Cardiac muscle cell (in vitro differentiated cells and primary cell): ENCODE data around the gene INTS7. TPM values are rescaled to one million over a fixed set of nuclear protein-coding genes. Genes with fewer than 3 reads are reported as not detected.

Experiments used
- DNase-seq, 2 donors: peaks; one replicate each; pipeline versions ENCODE4 v3.0.0 to v3.0.0-alpha.2; 2010 to 2017; ENCODE audit warnings: low read depth in 1 of 2, low spot score in 1 of 2
- H3K27ac ChIP-seq: fragments of 200-600 bp; sonication (generic); 2 replicates; pipeline ENCODE4 v1.5.1; 2016
- H3K27me3 ChIP-seq: fragments of 200-600 bp; sonication (generic); 2 replicates; pipeline ENCODE4 v1.6.0; 2016; ENCODE audit warnings: control low read depth
- H3K36me3 ChIP-seq: fragments of 200-600 bp; sonication (generic); 2 replicates; pipeline ENCODE4 v1.5.1; 2016; ENCODE audit warnings: control low read depth
- H3K4me1 ChIP-seq: fragments of 200-600 bp; sonication (generic); 2 replicates; pipeline ENCODE4 v1.8.1; 2017; ENCODE audit warnings: low read depth, mild to moderate bottlenecking, mixed run types
- H3K4me3 ChIP-seq: fragments of 200-600 bp; sonication (generic); 2 replicates; pipeline ENCODE4 v1.5.1; 2016; ENCODE audit warnings: mild to moderate bottlenecking
- H3K9me3 ChIP-seq: fragments of 200-600 bp; sonication (generic); 2 replicates; pipeline ENCODE4 v1.5.1; 2017; ENCODE audit warnings: low read depth, mild to moderate bottlenecking, control low read depth
- polyA plus RNA-seq: library from polyadenylated mRNA; unstranded; fragments of >200 nt; fragmentation: Nextera tagmentation; extraction: Ambion mirVana; gene quantifications from 2 replicates; pipeline ENCODE4 v1.2.1, GENCODE V29; 2016
- total RNA-seq: library from RNA; depleted of rRNA; stranded (reverse); fragments of >200 nt; gene quantifications from 2 replicates; pipeline ENCODE4 v1.2.3, GENCODE V29; 2016
- TF ChIP-seq, protein P1 (sequence below): IDR thresholded peaks from 2 replicates; pipeline ENCODE4 v1.5.1; 2012; ENCODE audit warnings: low read depth, mild to moderate bottlenecking, low read length

Gene INTS7
- total and polyA plus RNA-seq, 2 experiments from 2014 or later, result 5.6 to 11.3 TPM

DNA sequence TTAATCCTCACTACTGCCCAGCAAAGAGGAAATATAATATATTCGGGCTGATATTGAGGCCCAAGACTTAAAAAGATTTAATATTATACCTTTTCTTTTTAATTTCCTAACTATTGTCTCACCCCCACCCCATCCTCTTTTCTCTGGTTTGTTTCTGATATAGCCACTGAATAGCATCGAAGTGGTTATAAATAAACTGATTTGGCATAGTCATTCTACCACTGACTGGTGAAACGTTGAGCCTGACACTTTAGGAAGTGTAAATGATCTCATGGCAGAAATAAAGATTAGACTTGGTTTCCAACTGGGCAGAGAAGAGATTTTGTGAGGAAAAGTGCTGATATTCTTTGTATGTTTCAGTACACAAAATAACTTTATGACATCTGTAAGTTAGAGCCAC is 39.5 kb upstream of the INTS7 start:
- TF ChIP-seq, protein P1, sequence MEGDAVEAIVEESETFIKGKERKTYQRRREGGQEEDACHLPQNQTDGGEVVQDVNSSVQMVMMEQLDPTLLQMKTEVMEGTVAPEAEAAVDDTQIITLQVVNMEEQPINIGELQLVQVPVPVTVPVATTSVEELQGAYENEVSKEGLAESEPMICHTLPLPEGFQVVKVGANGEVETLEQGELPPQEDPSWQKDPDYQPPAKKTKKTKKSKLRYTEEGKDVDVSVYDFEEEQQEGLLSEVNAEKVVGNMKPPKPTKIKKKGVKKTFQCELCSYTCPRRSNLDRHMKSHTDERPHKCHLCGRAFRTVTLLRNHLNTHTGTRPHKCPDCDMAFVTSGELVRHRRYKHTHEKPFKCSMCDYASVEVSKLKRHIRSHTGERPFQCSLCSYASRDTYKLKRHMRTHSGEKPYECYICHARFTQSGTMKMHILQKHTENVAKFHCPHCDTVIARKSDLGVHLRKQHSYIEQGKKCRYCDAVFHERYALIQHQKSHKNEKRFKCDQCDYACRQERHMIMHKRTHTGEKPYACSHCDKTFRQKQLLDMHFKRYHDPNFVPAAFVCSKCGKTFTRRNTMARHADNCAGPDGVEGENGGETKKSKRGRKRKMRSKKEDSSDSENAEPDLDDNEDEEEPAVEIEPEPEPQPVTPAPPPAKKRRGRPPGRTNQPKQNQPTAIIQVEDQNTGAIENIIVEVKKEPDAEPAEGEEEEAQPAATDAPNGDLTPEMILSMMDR, result no peak
- no peak for DNase-seq
- Histone ChIP-seq H3K4me1 (peaks cover 15% of the 10 kb centered on the region), H3K27me3 (no peaks in the 10 kb centered on the region), H3K4me3 (no peak overlapping the region), H3K36me3 (no peaks in the 10 kb centered on the region), H3K9me3 (no peaks in the 10 kb centered on the region), H3K27ac (peak overlapping the region; percentile 59)

- H3K9me3 ChIP-seq, result no peaks in the 10 kb centered on the region
- no peaks in the 10 kb centered on the region for H3K27me3 ChIP-seq
- peak in 1 of 2 donors; percentile 11 for DNase-seq
- peak overlapping the region; percentile 59 for H3K27ac ChIP-seq
- no peaks in the 10 kb centered on the region for H3K36me3 ChIP-seq
- H3K4me1 ChIP-seq, result peaks cover 15% of the 10 kb centered on the region
- TF ChIP-seq, protein P1, result no peak
- H3K4me3 ChIP-seq, result no peak overlapping the region
Measured at GRCh38 chr1:212074313-212074712, 39.0 kb upstream of the INTS7 start.

- Histone ChIP-seq H3K4me1 (peaks cover 15% of the 10 kb centered on the region), H3K9me3 (no peaks in the 10 kb centered on the region), H3K27ac (no peak overlapping the region), H3K4me3 (no peak overlapping the region), H3K27me3 (no peaks in the 10 kb centered on the region), H3K36me3 (no peaks in the 10 kb centered on the region)
- TF ChIP-seq, protein P1, result no peak
- no peak for DNase-seq
Measured at GRCh38 chr1:212073490-212073889, 38.1 kb upstream of the INTS7 start.

DNA sequence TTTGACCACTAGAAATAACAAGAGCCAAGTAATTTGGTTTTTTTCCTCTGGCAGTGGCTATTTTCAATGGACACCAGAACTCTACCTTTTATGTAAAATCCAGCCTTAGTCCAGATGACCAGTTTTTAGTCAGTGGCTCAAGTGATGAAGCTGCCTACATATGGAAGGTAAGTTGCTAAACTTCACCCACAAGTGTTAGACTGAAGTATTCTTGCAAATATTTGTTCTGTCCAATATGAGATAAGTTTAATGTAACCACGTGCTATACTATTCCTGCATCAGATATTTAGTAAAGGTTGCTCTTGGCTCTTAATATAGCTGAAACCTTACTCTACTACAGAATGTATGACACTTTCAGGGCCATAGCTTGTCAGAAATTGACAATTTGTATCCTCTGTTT is 36.7 kb upstream of the INTS7 start:
- TF ChIP-seq, protein P1, result no peak
- peaks cover 15% of the 10 kb centered on the region for H3K4me1 ChIP-seq
- no peaks in the 10 kb centered on the region for H3K9me3 ChIP-seq
- DNase-seq, result no peak
- no peak overlapping the region for H3K4me3 ChIP-seq
- H3K27ac ChIP-seq, result no peak overlapping the region
- H3K27me3 ChIP-seq, result no peaks in the 10 kb centered on the region
- H3K36me3 ChIP-seq, result no peaks in the 10 kb centered on the region

DNA sequence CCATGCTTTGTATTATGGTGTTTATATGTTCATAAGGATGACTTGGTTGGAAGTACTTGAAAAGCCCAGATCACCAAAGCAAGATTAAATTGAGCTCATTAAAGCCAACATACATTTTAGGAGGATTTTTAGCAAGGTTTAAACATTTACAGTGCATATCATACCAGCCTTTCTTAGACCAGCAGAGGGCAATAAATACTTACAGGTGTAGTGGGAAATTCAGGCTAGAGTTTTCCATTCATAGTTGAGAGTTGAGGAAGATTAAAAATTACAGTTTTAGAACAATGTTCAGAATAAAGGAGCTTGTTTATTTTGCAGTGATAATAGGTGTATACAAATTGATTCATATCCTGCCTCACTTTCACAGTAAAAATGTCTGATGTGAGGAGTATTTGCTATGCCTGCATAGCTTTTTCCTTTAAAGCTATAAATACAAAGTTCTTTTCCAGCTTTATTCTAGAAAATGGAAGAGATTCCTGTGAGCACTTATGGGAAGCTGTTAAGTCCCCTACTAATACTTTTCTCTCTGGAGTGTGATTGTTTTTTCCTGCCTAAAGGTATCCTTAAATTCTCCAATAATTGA is 35.5 kb upstream of the INTS7 start:
- H3K36me3 ChIP-seq, result no peaks in the 10 kb centered on the region
- H3K4me3 ChIP-seq, result no peak overlapping the region
- H3K9me3 ChIP-seq, result no peaks in the 10 kb centered on the region
- peak; percentile 62 to 76 for DNase-seq
- H3K27me3 ChIP-seq, result no peaks in the 10 kb centered on the region
- H3K4me1 ChIP-seq, result peaks cover 15% of the 10 kb centered on the region
- no peak overlapping the region for H3K27ac ChIP-seq
- TF ChIP-seq, protein P1, result peak; percentile 82
